Liver (tissue), 9 donors: Measurements from ENCODE around the gene NR2F6. TPM values are rescaled to one million over a fixed set of nuclear protein-coding genes. Genes with fewer than 3 reads are reported as not detected.

Source experiments
- DNase-seq: peaks from one replicate; pipeline ENCODE4 v3.0.0-alpha.2; 2017; ENCODE audit warnings: low spot score
- H3K27ac ChIP-seq, 2 donors: one replicate each; pipeline ENCODE4 v1.7.0; 2013; ENCODE audit warnings: inconsistent platforms in 2 of 2, low read length in 2 of 2, control low read depth in 1 of 2, low read depth in 1 of 2, mild to moderate bottlenecking in 1 of 2
- H3K27me3 ChIP-seq, 4 donors: one replicate each; pipeline versions ENCODE4 v1.6.1 to v1.7.0; 2013; ENCODE audit warnings: low read length in 3 of 4, inconsistent platforms in 1 of 4, mild to moderate bottlenecking in 1 of 4, moderate library complexity in 1 of 4; ENCODE audit not compliant: control insufficient read depth in 4 of 4, insufficient read depth in 4 of 4
- H3K36me3 ChIP-seq, 4 donors: one replicate each; pipeline versions ENCODE4 v1.6.1 to v1.7.0; 2013; ENCODE audit warnings: low read length in 3 of 4, mild to moderate bottlenecking in 3 of 4, low read depth in 1 of 4, moderate library complexity in 1 of 4; ENCODE audit not compliant: control insufficient read depth in 4 of 4, insufficient read depth in 3 of 4
- H3K4me1 ChIP-seq, 4 donors: one replicate each; pipeline versions ENCODE4 v1.6.1 to v1.7.0; 2013; ENCODE audit warnings: low read length in 3 of 4, mild to moderate bottlenecking in 3 of 4, moderate library complexity in 1 of 4; ENCODE audit not compliant: control insufficient read depth in 4 of 4, insufficient read depth in 4 of 4
- H3K4me3 ChIP-seq, 3 donors: one replicate each; pipeline versions ENCODE4 v1.6.1 to v1.7.0; 2013; ENCODE audit warnings: low read length in 3 of 3, control low read depth in 1 of 3, low read depth in 1 of 3, mild to moderate bottlenecking in 1 of 3
- H3K9ac ChIP-seq, 2 donors: one replicate each; pipeline ENCODE4 v1.7.0; 2013; ENCODE audit warnings: low read length in 2 of 2, mild to moderate bottlenecking in 2 of 2, moderate library complexity in 2 of 2, control low read depth in 1 of 2, low read depth in 1 of 2
- H3K9me3 ChIP-seq, 4 donors: one replicate each; pipeline versions ENCODE4 v1.6.1 to v1.7.0; 2013; ENCODE audit warnings: low read length in 3 of 4; ENCODE audit not compliant: control insufficient read depth in 4 of 4
- EGR1 ChIP-seq, 2 donors: IDR thresholded peaks; 2 replicates each; pipeline ENCODE4 v1.6.1; 2016 to 2018; ENCODE audit warnings: antibody characterized with exemption in 2 of 2, low read depth in 2 of 2
- FOXA1 ChIP-seq: IDR thresholded peaks from 2 replicates; pipeline ENCODE4 v1.6.1; 2016; ENCODE audit warnings: antibody characterized with exemption
- GABPA ChIP-seq, 2 donors: IDR thresholded peaks in 1 of 2; conservative IDR thresholded peaks in 1 of 2; 2 replicates each; pipeline ENCODE4 v1.6.1; 2016; ENCODE audit warnings: antibody characterized with exemption in 2 of 2, mild to moderate bottlenecking in 1 of 2, moderate library complexity in 1 of 2
- HNF4G ChIP-seq: IDR thresholded peaks from 2 replicates; pipeline ENCODE4 v1.6.1; 2016; ENCODE audit warnings: antibody characterized with exemption
- JUND ChIP-seq, 2 donors: IDR thresholded peaks; 2 replicates each; pipeline ENCODE4 v1.6.1; 2016; ENCODE audit warnings: antibody characterized with exemption in 2 of 2
- RAD21 ChIP-seq, 2 donors: IDR thresholded peaks; 2 replicates each; pipeline ENCODE4 v1.6.1; 2016; ENCODE audit warnings: antibody characterized with exemption in 2 of 2, mild to moderate bottlenecking in 2 of 2
- RXRA ChIP-seq, 2 donors: IDR thresholded peaks; 2 replicates each; pipeline ENCODE4 v1.6.1; 2017 to 2018; ENCODE audit warnings: antibody characterized with exemption in 2 of 2, mild to moderate bottlenecking in 1 of 2
- SP1 ChIP-seq: IDR thresholded peaks from 2 replicates; pipeline ENCODE4 v1.6.1; 2018; ENCODE audit warnings: antibody characterized with exemption, mild to moderate bottlenecking
- TAF1 ChIP-seq: conservative IDR thresholded peaks from 2 replicates; pipeline ENCODE4 v1.6.1; 2016; ENCODE audit warnings: antibody characterized with exemption, mild to moderate bottlenecking
- YY1 ChIP-seq: IDR thresholded peaks from 2 replicates; pipeline ENCODE4 v1.6.1; 2016; ENCODE audit warnings: antibody characterized with exemption, mild to moderate bottlenecking
- WGBS: extraction: QIAGEN DNeasy Blood & Tissue Kit; methylation state at CpG from one replicate; pipeline ENCODE4 v1.1.7; 2013; 5-methylcytosine and 5-hydroxymethylcytosine counted together
- polyA plus RNA-seq, 2 donors: library from polyadenylated mRNA; stranded (reverse) in 1 of 2; unstranded in 1 of 2; fragments of 200-250 nt in 1 of 2; fragments of >200 nt in 1 of 2; fragmentation: Nextera tagmentation in 1 of 2; extraction: Ambion mirVana in 1 of 2; gene quantifications; one replicate each; pipeline versions ENCODE4 v1.2.1 to v1.2.3, GENCODE V29; 2013 to 2015
- total RNA-seq, 2 donors: library from RNA; depleted of rRNA; stranded (reverse); fragments of >200 nt; gene quantifications; one replicate each; pipeline ENCODE4 v1.2.3, GENCODE V29; 2014
- TF ChIP-seq, protein P1 (sequence below): IDR thresholded peaks from 2 replicates; pipeline ENCODE4 v1.6.1; 2016; ENCODE audit warnings: antibody characterized with exemption
- TF ChIP-seq, protein P2 (sequence below): IDR thresholded peaks from 2 replicates; pipeline ENCODE4 v1.6.1; 2016; ENCODE audit warnings: antibody characterized with exemption
- TF ChIP-seq, protein P3 (sequence below): IDR thresholded peaks from 2 replicates; pipeline ENCODE4 v1.6.1; 2016; ENCODE audit warnings: antibody characterized with exemption, mild to moderate bottlenecking
- TF ChIP-seq, protein P4 (sequence below): IDR thresholded peaks from 2 replicates; pipeline ENCODE4 v1.6.1; 2016; ENCODE audit warnings: antibody characterized with exemption
- TF ChIP-seq, protein P5 (sequence below): fragments of 150-350 bp; IDR thresholded peaks from 2 replicates; pipeline ENCODE4 v1.5.1; 2017; ENCODE audit warnings: improper control_type of control experiment, low read depth, low read length; ENCODE audit not compliant: missing input control
- donor health status: healthy.
- donor health status: healthy.
- donor health status: healthy.
- donor health status: healthy.
- donor health status: healthy.

The NR2F6 gene
- total RNA-seq (10 to 100 TPM; 52.2 to 86.1 TPM), polyA plus RNA-seq (10 to 100 TPM; 30.5 to 53.1 TPM)

DNA sequence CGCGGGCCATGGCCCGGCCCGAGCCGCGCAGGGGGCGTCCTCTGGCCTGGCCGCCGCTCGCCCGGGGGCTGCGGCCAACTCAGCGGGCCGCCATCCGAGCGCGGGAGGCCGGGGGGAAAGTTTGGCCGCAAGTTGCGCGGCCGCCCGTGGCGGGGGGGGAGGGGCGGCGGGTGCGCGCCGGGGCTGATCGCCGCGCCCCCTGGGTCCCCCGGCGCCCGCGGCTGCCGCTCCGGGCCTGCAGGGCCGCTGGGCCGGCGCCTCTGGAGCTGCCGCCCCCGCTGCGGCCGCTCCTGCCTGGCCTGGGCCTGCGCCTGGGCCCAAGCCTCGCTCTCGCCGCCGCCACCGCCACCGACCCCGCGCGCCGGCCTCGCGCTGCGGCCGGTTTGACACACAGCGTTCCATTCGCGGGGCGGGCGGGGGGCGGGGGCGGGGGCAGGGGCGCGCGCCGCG lies at the start of gene NR2F6:
NR2F6 (minus strand) TSS at position 385 of the 450 bp plus-strand sequence. CDS start 699 bp downstream, outside the sequence.
- under 1% methylated on average over 71 of the region's 72 CpGs for WGBS
- Histone ChIP-seq H3K27me3 (no peaks in the 10 kb centered on the region), H3K9ac (peak within 1 kb of the TSS in 1 of 2 donors; percentile 60), H3K36me3 (no peaks in the 10 kb centered on the region), H3K27ac (peak within 1 kb of the TSS; percentile 84 to 91), H3K4me3 (peak within 1 kb of the TSS; percentile 75 to 89 (median 88)), H3K9me3 (no peaks in the 10 kb centered on the region), H3K4me1 (peaks cover 16 to 54% (median 49%) of the 10 kb centered on the region in 4 donors)
- DNase-seq, result no peak
- TF ChIP-seq GABPA (IDR thresholded peaks at IDR 0.05 in 1 of 2, conservative IDR thresholded peaks at IDR 0.05 in 1 of 2), result no peak
- TF ChIP-seq TAF1, result no peak
- TF ChIP-seq, protein P1, sequence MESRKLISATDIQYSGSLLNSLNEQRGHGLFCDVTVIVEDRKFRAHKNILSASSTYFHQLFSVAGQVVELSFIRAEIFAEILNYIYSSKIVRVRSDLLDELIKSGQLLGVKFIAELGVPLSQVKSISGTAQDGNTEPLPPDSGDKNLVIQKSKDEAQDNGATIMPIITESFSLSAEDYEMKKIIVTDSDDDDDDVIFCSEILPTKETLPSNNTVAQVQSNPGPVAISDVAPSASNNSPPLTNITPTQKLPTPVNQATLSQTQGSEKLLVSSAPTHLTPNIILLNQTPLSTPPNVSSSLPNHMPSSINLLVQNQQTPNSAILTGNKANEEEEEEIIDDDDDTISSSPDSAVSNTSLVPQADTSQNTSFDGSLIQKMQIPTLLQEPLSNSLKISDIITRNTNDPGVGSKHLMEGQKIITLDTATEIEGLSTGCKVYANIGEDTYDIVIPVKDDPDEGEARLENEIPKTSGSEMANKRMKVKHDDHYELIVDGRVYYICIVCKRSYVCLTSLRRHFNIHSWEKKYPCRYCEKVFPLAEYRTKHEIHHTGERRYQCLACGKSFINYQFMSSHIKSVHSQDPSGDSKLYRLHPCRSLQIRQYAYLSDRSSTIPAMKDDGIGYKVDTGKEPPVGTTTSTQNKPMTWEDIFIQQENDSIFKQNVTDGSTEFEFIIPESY, result no peak
- no peak for TF ChIP-seq JUND (IDR thresholded peaks at IDR 0.05)
- no peak for TF ChIP-seq EGR1 (IDR thresholded peaks at IDR 0.05; ENCODE audit: low read depth in 2 of 2)
- TF ChIP-seq, protein P2, sequence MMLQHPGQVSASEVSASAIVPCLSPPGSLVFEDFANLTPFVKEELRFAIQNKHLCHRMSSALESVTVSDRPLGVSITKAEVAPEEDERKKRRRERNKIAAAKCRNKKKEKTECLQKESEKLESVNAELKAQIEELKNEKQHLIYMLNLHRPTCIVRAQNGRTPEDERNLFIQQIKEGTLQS, result no peak
- TF ChIP-seq, protein P3, sequence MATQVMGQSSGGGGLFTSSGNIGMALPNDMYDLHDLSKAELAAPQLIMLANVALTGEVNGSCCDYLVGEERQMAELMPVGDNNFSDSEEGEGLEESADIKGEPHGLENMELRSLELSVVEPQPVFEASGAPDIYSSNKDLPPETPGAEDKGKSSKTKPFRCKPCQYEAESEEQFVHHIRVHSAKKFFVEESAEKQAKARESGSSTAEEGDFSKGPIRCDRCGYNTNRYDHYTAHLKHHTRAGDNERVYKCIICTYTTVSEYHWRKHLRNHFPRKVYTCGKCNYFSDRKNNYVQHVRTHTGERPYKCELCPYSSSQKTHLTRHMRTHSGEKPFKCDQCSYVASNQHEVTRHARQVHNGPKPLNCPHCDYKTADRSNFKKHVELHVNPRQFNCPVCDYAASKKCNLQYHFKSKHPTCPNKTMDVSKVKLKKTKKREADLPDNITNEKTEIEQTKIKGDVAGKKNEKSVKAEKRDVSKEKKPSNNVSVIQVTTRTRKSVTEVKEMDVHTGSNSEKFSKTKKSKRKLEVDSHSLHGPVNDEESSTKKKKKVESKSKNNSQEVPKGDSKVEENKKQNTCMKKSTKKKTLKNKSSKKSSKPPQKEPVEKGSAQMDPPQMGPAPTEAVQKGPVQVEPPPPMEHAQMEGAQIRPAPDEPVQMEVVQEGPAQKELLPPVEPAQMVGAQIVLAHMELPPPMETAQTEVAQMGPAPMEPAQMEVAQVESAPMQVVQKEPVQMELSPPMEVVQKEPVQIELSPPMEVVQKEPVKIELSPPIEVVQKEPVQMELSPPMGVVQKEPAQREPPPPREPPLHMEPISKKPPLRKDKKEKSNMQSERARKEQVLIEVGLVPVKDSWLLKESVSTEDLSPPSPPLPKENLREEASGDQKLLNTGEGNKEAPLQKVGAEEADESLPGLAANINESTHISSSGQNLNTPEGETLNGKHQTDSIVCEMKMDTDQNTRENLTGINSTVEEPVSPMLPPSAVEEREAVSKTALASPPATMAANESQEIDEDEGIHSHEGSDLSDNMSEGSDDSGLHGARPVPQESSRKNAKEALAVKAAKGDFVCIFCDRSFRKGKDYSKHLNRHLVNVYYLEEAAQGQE, result no peak
- no peak for TF ChIP-seq RXRA (IDR thresholded peaks at IDR 0.05)
- TF ChIP-seq, protein P4, sequence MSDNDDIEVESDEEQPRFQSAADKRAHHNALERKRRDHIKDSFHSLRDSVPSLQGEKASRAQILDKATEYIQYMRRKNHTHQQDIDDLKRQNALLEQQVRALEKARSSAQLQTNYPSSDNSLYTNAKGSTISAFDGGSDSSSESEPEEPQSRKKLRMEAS, result no peak
- no peak for TF ChIP-seq RAD21 (IDR thresholded peaks at IDR 0.05)

DNA sequence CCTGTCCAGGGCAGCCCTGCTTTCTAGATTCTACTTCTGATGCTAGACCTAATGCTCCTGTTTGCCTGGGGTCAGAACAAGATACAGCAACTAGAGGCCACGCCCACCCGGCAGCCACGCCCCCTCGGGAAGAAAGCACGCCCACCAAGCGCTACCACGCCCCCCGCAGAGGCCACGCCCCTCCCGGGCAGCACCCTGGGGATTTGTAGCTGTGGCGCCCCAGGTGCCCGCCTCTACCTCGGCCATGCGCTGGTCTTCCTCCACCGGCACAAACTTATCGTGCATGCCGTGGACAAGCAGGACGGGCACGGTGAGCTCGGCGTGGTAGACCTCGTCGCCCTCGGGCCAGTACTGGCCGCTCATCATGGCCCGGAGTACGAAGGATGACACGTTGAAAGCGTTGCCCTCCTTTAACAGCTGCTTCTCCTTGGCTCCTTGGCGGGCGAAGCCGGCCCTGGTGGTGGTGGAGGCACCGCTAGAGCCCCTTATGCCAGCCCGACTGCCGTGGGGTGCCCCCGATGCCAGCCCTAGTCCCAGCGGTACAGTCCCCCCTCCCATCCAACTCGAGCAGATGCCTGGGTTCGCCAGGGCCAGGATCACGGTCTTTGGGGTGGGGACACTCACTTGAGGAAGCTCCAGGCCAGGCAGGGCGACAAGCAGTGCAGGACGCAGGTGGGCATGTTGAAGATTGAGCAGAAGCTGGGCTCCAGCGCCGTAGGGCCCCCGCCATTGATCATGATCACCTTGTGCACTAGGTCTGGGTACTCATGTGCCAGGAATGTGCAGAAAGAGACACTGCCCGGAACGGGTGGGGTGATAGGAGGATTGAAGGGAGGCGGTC lies 48.6 kb upstream of the NR2F6 start:
- WGBS, result 82% methylated on average over 48 of the region's 48 CpGs
- Histone ChIP-seq H3K9me3 (peaks cover 0 to 4% (median 3%) of the 10 kb centered on the region in 4 donors), H3K27ac (no peak overlapping the region), H3K9ac (no peak overlapping the region), H3K27me3 (no peaks in the 10 kb centered on the region), H3K4me1 (no peaks in the 10 kb centered on the region), H3K36me3 (peaks cover 0 to 9% (median 2%) of the 10 kb centered on the region in 4 donors), H3K4me3 (no peak overlapping the region)
- DNase-seq, result peak; percentile 83
- TF ChIP-seq RAD21 (IDR thresholded peaks at IDR 0.05), result no peak
- TF ChIP-seq EGR1 (IDR thresholded peaks at IDR 0.05; ENCODE audit: low read depth in 2 of 2), result no peak
- TF ChIP-seq, protein P2, result no peak
- TF ChIP-seq FOXA1, result no peak
- TF ChIP-seq YY1, result no peak
- TF ChIP-seq HNF4G, result no peak
- no peak for TF ChIP-seq RXRA (IDR thresholded peaks at IDR 0.05)
- TF ChIP-seq TAF1, result no peak
- TF ChIP-seq, protein P5, sequence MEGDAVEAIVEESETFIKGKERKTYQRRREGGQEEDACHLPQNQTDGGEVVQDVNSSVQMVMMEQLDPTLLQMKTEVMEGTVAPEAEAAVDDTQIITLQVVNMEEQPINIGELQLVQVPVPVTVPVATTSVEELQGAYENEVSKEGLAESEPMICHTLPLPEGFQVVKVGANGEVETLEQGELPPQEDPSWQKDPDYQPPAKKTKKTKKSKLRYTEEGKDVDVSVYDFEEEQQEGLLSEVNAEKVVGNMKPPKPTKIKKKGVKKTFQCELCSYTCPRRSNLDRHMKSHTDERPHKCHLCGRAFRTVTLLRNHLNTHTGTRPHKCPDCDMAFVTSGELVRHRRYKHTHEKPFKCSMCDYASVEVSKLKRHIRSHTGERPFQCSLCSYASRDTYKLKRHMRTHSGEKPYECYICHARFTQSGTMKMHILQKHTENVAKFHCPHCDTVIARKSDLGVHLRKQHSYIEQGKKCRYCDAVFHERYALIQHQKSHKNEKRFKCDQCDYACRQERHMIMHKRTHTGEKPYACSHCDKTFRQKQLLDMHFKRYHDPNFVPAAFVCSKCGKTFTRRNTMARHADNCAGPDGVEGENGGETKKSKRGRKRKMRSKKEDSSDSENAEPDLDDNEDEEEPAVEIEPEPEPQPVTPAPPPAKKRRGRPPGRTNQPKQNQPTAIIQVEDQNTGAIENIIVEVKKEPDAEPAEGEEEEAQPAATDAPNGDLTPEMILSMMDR, result no peak
- TF ChIP-seq, protein P4, result no peak
- no peak for TF ChIP-seq SP1
- TF ChIP-seq, protein P3, result no peak
- TF ChIP-seq JUND (IDR thresholded peaks at IDR 0.05), result no peak
